Stimulated activated CD8-positive, alpha-beta memory T cell treated with anti-CD3 and anti-CD28 coated beads, Interleukin-15, amount 100 ng/mL, for 48 hours (primary cell): ENCODE data around the gene ZAR1L.

Experiments
- DNase-seq, 2 donors: peaks; one replicate each; pipeline ENCODE4 v3.0.0-alpha.2; 2020; ENCODE audit warnings: low read depth in 2 of 2

The ZAR1L gene

DNA sequence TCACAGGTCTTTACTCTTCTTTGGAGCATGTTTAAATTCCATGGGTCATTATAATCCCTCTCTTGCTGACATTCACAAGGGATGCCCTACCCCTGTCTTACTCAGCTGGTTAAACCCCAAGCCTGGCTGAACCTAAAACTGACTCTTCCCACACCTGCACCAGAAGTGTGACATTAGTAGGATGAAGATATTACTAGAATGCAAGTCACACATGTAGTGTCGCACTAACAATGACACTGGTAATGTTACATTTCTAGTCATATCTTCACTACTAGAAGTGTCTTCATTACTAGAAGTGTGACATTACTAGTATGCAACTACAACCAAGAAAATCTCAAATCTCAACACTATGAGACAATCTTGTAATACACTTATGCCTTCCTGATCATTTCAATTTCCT lies 14.2 kb downstream of the ZAR1L start:
- DNase-seq, result no peak

DNA sequence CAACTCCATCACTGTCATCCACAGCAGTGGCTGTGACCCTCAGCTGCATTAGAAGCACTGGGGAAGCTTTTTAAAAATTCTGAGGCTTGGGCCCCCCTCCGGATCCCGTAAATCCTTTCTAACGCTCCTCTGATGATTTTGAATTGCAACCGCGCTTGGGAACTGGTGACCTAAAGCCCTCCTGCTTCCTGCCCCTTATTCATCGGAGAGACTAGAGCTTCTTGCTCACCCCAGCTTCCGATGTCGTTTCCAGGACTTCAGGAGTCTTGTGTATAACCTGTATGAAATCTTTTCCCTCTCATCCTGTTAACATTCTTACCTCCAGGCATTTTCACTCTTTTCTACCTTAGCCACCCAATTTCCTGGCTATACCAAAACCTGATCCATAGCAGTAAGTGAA lies 14.8 kb downstream of the ZAR1L start:
- no peak for DNase-seq

DNA sequence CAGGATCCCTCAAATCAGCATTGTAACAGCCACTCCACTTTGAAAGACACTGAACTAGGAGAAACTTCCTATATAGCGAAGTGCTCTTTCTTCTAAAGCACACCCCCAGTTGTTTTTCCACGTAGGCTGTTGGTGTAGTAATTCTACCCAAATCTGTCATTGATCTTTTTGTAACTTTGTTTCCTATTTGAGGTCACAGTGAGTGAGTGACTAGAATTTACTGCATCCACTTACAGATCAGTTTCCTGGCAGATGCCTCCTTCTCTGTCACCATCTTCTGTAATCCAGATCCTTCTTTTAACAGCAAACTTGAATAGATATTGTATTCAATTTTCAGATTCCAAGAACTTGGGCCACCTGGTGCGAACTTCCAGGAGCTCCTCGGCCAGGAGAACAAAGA lies 15.3 kb downstream of the ZAR1L start:
- DNase-seq, result no peak

DNA sequence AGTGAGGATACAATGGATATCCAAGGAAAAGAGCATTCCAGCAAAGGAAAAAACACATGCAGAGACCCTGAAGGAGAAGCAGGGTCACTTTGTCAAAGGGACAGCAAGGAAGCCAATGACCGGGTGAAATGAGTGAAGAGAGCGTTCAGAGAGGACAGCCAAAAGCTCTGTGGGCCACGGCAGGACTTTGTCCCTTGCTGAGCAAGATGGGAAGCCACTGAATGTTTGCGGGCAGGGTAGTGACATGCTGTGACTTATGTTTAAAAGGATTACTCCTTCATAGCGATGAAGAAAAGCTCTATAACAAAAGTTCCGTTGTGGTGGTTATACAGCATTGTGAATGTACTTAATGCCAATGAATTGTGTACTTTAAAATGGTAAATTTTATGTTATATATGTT lies 16.5 kb downstream of the ZAR1L start:
- no peak for DNase-seq

DNA sequence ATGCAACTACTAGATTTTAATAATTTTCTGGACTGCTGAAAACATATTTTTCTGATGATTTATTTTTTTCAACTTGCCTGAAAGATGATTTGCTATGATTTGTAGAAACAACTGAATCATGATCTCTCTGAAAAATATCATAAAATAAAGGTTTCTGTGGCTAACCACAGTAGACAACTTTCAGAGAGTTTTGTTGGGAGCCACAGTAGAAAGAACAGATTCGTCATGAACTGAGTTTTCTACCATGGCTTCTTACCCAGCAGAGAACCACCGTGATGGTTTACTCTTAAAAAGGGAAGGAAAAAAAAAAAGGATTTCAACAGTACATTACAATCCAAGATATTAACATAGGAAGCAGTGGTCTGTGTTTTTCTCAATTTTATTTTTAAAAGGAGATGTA lies 18.0 kb downstream of the ZAR1L start:
- DNase-seq, result no peak

DNA sequence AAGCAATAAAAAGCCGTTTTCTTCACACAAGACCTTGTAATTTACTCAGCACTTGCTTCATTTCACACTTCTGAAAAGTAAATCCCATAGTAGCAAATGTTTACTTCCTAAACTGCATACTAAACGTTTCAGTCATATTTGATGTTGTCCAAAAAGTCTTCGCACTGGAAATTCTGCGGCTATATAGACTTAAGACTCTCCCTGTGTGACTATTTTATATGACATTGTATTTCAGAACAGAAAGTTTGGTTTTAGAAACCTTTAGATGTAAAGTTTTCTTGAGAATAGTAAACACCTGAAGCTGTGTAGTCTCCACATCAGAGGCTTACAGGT lies 29.6 kb downstream of the ZAR1L start:
- DNase-seq, result no peak

DNA sequence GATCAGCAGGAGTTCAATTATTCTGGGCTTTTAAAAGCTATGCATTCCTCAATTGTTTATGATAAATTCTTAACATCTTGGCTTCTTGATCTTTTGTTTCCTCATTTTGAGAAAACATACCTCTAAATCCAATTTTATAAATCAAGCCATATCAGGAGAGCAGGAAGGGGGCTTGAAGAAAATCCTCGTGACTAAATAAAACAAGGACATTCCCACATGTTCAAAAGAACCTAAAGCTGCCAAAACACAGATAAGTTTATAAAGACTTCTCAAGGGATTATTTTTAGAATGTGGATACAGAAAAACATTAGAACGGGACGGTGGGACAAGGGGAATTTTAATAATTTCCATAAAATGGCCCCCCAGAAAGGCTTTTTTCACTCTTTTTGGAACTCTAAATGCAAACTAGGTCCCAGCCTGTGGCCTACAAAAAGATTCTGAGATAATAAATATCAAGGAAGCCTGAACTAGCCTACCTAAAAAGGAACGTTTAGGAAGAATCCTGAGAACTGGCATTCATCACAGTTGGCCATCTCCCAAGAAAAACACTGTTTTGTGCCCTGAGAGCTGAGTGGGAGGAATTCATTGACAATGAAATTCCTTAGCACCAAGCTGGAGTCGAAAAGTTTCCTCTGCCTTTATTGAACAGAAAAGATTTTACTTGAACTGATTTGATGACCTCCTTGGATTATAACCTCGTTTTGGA lies 30.1 kb downstream of the ZAR1L start:
- DNase-seq, result no peak

DNA sequence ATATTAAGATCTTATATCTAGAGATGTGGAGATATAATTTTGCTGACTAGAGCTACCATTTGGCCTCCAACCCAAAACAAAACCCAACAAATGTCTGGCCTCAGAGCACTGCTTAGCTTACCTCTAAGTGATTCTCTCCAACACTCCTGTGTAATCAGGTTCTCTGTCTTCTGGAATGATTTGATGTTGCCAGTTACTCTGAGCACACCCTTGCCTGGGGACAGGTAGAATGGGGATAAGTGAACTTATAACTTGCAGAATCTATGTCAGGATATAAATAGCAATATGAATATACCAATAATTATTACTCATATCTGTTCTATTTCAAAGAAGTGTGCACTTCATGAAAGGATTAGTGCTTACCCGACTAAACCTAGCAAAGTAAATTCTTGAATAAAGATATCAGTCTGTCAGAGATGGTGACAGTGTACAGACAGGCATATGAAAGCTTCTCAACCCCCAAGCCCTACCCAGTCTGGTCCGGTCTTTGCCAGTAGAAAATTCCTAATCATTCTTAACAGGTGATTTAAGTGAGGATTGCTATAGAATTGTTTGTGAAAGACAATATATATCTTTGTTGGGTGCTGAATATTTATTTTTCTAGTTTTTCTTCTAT lies 33.0 kb downstream of the ZAR1L start:
- no peak for DNase-seq

DNA sequence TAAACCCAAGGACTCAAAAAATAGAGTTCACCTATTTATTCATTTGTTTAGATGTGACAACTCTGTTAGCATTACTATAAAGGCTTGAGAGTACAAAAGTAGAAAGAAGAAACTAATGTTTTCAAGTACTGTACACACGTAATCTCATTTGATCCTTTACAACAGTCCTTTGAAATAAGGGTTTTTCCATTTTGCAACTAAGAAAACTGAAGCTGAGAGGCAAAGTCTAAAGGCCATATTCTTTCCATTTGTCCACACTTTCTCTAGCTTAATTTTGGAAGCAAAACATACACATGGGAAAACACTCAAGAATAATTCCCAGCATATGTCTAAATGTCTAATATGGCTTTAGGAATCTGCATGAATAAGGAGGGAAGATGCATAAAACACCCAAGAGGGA lies 34.1 kb downstream of the ZAR1L start:
- no peak for DNase-seq

DNA sequence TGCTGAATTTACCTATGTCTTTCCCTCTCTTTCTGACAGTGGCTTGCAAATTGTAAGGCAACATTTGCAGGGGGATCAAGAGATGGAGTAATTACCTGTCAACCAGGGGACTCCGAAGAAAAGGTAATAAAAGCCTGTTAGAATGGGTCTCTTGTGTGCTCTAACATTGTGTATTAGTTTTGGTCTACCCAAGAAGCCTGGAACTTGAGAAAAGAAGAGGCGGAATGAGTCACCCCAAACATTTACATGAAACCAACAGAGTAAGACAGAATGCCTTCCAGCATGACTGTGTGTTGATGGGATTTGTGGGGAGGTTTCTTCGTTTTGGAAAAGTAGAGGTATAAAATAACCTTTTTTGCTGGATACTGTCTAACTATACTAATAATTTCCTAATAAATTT lies 36.7 kb downstream of the ZAR1L start:
- no peak for DNase-seq

DNA sequence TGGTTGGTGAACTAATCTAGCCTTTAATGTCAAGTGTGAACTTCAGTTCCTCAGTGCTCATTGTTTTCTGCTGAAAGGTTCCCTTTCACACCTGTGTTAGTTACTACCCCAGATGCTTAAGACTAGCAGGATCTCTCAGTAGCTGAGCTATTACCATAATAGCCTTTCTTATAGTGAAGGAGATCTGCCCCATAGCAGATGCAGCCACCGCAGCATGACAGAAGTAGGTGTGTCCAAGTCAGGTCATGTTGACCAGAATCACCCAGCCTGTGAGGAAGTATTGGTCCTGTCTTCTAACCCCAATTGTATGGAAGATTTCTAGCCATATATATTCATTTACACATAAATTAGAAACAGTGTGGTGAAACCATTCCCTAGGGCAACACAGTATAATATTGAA lies 37.3 kb downstream of the ZAR1L start:
- DNase-seq, result no peak

DNA sequence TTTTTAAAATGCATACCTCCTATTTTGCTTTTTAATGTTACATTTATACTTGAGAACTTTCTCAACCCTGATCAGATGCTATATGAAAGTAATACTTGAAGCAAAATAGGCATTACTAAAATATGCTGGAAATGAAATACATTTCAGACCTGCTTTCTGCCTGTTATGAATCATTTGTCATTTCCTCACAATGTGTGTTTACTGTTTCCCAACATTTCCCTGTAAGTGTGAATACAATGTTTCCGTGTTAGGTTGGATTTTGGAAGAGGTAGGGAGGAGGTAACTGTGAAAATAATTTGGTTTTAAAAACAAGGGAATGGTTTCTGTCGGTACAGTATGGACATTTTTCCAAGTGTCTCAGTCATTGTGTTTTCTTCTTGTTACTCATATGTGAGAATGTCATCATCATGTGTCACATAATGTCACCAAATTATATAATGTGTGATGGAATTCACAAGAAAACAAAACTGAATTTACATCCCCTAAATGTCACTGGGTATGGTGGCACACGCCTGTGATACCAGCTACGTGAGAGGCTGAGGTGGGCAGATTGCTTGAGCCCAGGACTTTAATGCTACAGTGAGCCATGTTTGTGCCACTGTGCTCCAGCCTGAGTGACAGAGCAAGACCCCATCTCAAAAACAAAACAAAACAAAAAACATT lies 43.0 kb downstream of the ZAR1L start:
- DNase-seq, result no peak

DNA sequence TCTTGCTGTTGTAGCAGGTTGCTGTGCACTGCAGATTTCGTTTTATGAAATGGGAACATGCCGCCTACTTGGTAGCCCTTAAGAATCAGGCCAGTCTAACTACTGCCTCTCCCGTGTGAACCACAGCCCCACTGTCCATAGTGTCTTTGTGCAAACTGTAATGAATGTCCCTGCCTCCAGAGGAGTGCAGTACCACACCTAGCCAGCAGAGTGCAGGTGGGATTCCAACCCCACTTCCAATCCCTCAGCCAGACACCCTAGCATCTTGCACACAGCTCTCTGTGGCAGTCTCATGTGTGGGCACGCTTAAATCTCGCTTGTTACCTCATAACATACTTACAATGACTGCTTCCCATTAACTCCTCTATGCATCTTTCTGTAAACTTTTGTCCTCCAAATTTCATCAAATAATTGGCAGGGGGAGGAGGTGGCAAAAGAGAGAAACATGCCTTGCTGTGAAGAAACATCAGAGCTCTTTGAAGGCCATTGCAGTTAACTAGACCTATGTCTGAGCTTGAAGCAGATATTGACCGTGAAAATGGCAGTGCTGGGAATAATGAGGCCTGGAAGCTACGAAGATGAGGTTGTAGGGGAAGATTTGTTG lies 47.2 kb downstream of the ZAR1L start:
- peak; percentile 7 to 9 for DNase-seq

DNA sequence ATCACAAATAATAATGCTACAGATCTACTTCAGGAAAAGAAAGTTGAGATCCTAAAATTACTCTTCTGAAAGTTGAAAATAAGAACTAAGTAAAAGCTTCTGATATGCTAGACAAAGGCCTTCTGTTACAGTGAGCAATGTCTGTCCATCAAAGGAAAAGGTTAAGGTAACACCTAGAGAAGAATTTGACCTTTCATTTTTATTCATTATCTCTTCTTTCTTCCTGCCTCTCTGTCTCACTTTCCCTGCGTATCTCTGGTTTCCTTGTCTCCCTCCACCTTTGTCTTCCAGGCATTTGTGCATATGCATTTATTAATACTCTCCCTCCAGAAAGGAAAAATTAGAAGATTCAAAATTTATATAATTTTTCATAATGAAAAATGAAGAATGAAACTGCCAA lies 49.0 kb downstream of the ZAR1L start:
- no peak for DNase-seq

DNA sequence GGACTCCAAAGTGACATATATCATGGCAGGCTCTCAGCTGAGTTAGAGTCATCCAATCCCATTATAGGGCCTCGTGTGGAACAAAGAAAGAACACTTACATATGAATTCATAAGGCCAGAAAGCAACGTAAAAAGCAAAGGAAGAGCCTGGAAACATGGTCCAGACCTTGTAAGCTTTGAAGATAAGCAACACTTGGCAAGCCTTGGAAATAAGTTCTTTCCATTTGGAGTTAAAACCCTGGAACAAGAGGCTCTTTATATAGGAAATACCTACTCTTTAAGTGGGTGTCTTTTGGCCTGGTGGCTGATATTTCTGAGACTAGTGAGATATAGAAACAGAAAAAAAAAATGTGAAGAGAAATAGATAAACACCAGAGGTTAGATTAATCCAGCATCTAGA lies 49.4 kb downstream of the ZAR1L start:
- no peak for DNase-seq

DNA sequence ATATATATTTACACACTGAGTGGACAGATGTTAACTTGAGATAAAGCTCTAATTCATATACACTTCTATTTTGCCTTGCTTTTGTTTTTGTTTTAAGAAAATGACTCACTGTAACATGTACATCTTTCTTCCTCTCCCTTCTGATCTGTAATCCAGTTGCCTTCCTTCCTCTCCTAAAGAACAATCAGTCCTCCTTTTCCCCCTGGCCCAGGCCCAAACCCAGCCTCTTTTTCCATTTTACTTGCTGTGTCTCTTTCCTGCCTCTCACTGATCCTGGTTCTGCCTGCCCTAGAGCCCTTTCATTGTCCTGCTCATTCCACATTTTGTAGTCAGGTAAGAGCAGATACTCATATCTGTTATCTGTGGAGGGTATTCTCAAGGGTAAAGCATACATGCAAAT lies 50.8 kb downstream of the ZAR1L start:
- DNase-seq, result no peak

DNA sequence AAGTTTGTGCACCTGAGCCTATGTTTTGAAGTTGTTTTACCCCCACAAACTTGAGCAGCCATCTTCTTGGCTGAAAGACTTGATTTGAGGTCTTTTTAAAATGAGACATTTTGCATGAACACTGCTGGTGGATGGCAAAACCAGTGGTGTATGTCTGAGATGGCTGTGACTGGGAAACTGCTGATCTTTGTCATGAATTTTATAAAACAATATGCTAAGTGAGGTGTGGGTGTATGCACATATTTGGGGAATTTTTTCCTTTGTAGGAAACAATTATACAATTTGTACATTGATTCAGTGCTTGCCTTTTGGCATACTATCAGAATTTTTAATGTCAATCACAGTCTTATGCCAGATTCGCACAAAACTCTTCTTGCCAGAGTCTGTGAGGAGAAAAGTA lies 52.5 kb downstream of the ZAR1L start:
- DNase-seq, result no peak

DNA sequence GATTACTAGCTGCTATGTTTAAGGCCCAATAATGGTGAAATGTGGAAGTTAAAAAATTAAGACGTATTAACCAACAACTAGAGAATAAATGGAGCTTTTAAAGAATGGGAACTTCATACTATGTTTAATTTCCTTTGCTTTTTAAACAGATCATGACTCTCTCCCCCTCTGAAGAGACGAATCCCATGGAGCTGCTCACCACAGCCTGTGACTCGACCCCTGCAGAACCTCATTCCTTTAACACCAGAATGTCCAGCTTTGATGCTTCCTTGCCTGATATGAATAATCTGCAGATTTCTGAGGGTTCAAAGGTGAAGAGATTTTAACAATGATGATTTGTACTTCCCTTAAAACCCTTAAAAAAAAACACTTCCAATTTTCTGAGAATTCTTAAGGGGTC lies 53.0 kb downstream of the ZAR1L start:
- no peak for DNase-seq

DNA sequence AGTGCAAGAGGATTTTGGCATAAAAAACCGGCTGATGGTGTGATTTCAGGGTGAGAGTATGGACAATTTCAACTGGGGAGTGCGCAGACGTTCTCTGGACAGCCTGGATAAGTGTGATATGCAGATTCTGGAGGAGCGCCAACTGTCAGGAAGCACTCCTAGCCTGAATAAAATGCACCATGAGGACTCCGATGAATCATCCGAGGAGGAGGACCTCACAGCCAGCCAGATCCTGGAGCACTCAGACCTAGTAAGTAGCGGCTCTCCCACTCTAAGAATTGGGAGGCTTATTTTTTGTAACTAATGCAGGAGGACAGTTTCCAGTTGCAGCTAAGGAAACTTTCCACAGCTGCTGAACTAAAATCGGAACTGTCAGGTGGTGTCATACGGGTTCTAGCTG lies 53.6 kb downstream of the ZAR1L start:
- no peak for DNase-seq

DNA sequence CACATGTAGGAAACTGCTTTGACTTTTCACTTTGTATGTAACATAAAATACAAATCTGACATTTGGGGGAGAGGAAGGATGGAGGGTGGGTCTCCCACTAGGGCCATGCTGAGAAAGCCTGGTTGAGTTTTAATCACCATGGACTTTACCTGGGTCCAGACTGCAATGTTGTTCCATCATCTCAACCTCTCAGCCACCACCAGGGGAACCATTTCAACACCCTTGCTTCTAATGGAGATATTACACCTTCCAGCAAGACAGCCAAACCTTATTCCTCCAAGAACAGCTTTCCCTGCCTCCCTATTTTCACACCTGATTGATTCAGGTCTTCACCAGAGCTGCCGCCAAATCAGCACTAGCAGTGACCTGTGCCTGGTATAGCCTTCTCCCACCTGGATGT lies 56.0 kb downstream of the ZAR1L start:
- no peak for DNase-seq

DNA sequence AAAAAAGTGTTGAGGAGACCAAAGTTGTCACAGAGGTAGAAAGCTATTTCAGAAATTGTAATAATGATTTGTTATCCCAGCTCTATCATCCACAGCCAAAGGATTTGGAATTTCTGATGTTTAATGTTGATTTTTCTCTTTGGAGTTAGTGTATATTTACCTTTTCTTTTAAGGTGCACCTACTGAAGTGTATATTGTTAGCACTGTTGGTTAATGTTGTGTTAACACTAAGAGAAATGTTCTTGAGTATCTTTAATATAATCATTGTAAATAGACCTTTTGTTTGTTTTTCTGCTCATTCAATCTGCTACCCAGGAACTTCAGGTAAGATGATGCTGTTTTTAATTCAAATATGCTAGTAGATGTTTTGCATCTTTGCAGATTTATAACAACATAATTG lies 57.5 kb downstream of the ZAR1L start:
- no peak for DNase-seq

DNA sequence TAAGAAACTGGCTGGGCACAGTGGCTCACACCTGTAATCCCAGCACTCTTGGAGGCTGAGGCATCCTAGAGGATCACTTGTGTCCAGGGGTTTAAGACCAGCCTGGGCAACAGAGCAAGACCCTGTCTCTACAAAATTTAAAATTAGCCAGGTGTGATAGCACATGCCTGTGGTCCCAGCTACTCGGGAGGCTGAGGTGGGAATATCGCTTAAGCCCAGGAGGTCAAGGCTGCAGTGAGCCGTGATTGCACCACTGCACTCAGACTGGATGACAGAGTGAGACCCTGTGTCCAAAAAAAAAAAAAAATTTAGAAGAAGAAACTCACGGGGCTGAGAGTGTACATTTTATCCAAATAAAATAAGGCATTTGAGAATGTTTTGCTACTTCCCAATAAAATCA lies 58.9 kb downstream of the ZAR1L start:
- DNase-seq, result no peak

DNA sequence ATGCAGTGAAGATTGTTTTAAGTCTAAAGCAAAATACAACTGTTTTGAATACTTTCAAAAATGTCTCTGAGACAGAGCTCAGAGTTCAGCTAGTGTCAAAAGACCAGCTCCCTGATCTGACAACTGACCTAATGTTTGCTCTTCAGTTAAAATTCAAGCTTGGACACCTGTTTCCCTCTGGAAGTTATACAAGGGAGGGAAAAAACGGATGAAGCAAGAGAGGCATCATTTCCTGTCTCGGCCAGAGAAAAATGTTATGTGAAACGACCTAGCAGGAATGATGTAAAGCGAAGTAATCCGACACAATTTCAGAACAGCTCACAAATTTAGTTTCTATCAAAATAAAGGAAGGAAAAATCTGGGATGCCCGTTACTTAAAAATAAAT lies 59.4 kb downstream of the ZAR1L start:
- no peak for DNase-seq
